Suprapubic skin (tissue), 3 donors: Measurements from ENCODE around the gene STAT1.

Source experiments
- EP300 ChIP-seq: sonication (generic); formaldehyde crosslinking; IDR thresholded peaks from one replicate; pipeline ENCODE4 v1.6.1; 2017; ENCODE audit warnings: antibody characterized with exemption
- POLR2A ChIP-seq, 2 donors: fragments of 450-650 bp; IDR thresholded peaks; one replicate each; pipeline ENCODE4 v1.6.1; 2017; ENCODE audit warnings: antibody characterized with exemption in 2 of 2, mild to moderate bottlenecking in 2 of 2, moderate library complexity in 2 of 2
- TF ChIP-seq, protein P1 (sequence below), 2 donors: fragments of 200-600 bp in 1 of 2; fragments of 450-650 bp in 1 of 2; sonication (generic) in 1 of 2; IDR thresholded peaks; one replicate each; pipeline ENCODE4 v1.5.1; 2016 to 2019; ENCODE audit warnings: antibody characterized with exemption in 2 of 2, mild to moderate bottlenecking in 1 of 2, moderate library complexity in 1 of 2

DNA sequence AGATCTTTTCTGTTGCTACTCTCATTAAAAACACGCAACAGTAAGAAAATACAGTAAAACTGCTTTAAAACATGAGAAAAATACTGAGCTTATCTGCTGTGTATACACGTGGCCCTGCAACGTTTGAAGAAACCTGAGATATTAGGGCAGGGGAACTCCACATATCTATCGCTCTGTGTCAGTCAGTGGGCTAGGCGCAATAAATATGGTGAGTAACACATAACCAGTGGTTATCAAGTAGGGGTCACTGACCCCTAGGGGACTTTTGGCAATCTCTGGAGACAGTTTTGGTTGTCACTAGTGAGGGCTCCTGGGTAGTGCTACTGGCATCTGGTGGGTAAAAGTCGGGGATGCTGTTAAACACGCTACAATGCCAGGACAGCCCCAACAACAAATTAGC is 14.9 kb downstream of the STAT1 start:
- TF ChIP-seq POLR2A (IDR thresholded peaks at IDR 0.05), result no peak
- TF ChIP-seq, protein P1, sequence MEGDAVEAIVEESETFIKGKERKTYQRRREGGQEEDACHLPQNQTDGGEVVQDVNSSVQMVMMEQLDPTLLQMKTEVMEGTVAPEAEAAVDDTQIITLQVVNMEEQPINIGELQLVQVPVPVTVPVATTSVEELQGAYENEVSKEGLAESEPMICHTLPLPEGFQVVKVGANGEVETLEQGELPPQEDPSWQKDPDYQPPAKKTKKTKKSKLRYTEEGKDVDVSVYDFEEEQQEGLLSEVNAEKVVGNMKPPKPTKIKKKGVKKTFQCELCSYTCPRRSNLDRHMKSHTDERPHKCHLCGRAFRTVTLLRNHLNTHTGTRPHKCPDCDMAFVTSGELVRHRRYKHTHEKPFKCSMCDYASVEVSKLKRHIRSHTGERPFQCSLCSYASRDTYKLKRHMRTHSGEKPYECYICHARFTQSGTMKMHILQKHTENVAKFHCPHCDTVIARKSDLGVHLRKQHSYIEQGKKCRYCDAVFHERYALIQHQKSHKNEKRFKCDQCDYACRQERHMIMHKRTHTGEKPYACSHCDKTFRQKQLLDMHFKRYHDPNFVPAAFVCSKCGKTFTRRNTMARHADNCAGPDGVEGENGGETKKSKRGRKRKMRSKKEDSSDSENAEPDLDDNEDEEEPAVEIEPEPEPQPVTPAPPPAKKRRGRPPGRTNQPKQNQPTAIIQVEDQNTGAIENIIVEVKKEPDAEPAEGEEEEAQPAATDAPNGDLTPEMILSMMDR (IDR thresholded peaks at IDR 0.05), result no peak
- TF ChIP-seq EP300, result no peak
